Naive thymus-derived CD4-positive, alpha-beta T cell (primary cell): Measurements from ENCODE around the gene GMDS. TPM values are rescaled to one million over a fixed set of nuclear protein-coding genes. Genes with fewer than 3 reads are reported as not detected.

ENCODE experiments used
- ATAC-seq: fragments of 150-1000 bp; cut with Tn5 transposase; 2 replicates; pipeline ENCODE4 v1.10.0; 2021; ENCODE audit warnings: mild to moderate bottlenecking, moderate library complexity
- CTCF ChIA-PET: fragments of 350-600 bp; sonication (Branson Sonifier 250); formaldehyde crosslinking; loops from one replicate; lab custom pipeline; 2021; ENCODE audit warnings: antibody characterized with exemption; lab: Charles Lee
- POLR2A ChIA-PET: fragments of 350-600 bp; sonication (Branson Sonifier 250); formaldehyde crosslinking; loops from one replicate; lab custom pipeline; 2021; ENCODE audit warnings: antibody characterized with exemption, inconsistent platforms; lab: Charles Lee
- DNase-seq, 9 donors: peaks; one replicate each; pipeline versions ENCODE4 v3.0.0 to v3.0.0-alpha.2; 2020 to 2022; ENCODE audit warnings: mixed read lengths in 1 of 9
- H3K27ac ChIP-seq: one replicate; pipeline ENCODE4 v1.7.0; 2013; ENCODE audit warnings: mild to moderate bottlenecking, low read depth, low read length, moderate library complexity
- H3K27me3 ChIP-seq, 2 donors: one replicate each; pipeline ENCODE4 v1.7.0; 2013; ENCODE audit warnings: low read length in 2 of 2, mild to moderate bottlenecking in 2 of 2, moderate library complexity in 2 of 2; ENCODE audit not compliant: control insufficient read depth in 2 of 2, insufficient read depth in 2 of 2
- H3K36me3 ChIP-seq, 3 experiments: 1 replicate in 2 of 3; 2 replicates in 1 of 3; pipeline ENCODE4 v1.7.0; 2013; ENCODE audit warnings: low read length in 3 of 3, mild to moderate bottlenecking in 3 of 3, moderate library complexity in 1 of 3; ENCODE audit not compliant: insufficient read depth in 3 of 3, control insufficient read depth in 2 of 3
- H3K4me1 ChIP-seq, 2 donors: one replicate each; pipeline ENCODE4 v1.7.0; 2013; ENCODE audit warnings: low read length in 2 of 2, mild to moderate bottlenecking in 2 of 2, moderate library complexity in 1 of 2; ENCODE audit not compliant: control insufficient read depth in 2 of 2, insufficient read depth in 2 of 2
- H3K4me3 ChIP-seq: 2 replicates; pipeline ENCODE4 v1.7.0; 2013; ENCODE audit warnings: mild to moderate bottlenecking, low read length
- H3K9me3 ChIP-seq, 3 experiments: 1 replicate in 2 of 3; 2 replicates in 1 of 3; pipeline ENCODE4 v1.7.0; 2013; ENCODE audit warnings: low read length in 3 of 3; ENCODE audit not compliant: control insufficient read depth in 2 of 3
- H3K27ac Mint-ChIP-seq, 9 donors: one replicate each; pipeline ENCODE4 v1.8.0; 2020 to 2022; ENCODE audit warnings: mixed read lengths in 9 of 9, mild to moderate bottlenecking in 8 of 9, moderate library complexity in 5 of 9, inconsistent platforms in 2 of 9
- H3K27me3 Mint-ChIP-seq, 5 donors: one replicate each; pipeline ENCODE4 v1.8.0; 2021 to 2022; ENCODE audit warnings: mixed read lengths in 5 of 5, mild to moderate bottlenecking in 1 of 5
- H3K36me3 Mint-ChIP-seq, 5 donors: one replicate each; pipeline ENCODE4 v1.8.0; 2020 to 2022; ENCODE audit warnings: mixed read lengths in 5 of 5, mild to moderate bottlenecking in 3 of 5, inconsistent platforms in 1 of 5
- H3K4me1 Mint-ChIP-seq, 7 donors: one replicate each; pipeline ENCODE4 v1.8.0; 2020 to 2022; ENCODE audit warnings: mixed read lengths in 7 of 7, mild to moderate bottlenecking in 3 of 7, inconsistent platforms in 1 of 7
- H3K4me3 Mint-ChIP-seq, 10 donors: one replicate each; pipeline ENCODE4 v1.8.0; 2020 to 2022; ENCODE audit warnings: mild to moderate bottlenecking in 10 of 10, mixed read lengths in 10 of 10, moderate library complexity in 6 of 10, inconsistent platforms in 2 of 10
- H3K9me3 Mint-ChIP-seq, 11 donors: one replicate each; pipeline ENCODE4 v1.8.0; 2020 to 2022; ENCODE audit warnings: mixed read lengths in 11 of 11, mild to moderate bottlenecking in 4 of 11, inconsistent platforms in 1 of 11, moderate library complexity in 1 of 11
- intact Hi-C, 2 donors: fragments of 100-400 bp; cut with micrococcal nuclease; formaldehyde crosslinking; loops; one replicate each; pipeline ENCODE4 v1.15.1; 2023
- polyA plus RNA-seq, 2 donors: library from polyadenylated mRNA; unstranded; fragments of 300-500 nt; fragmentation: Illumina TruSeq; gene quantifications; one replicate each; pipeline ENCODE4 v1.2.3, GENCODE V29; 2021
- total RNA-seq, 6 experiments: library from RNA in 5 of 6; stranded (reverse) in 5 of 6; gene quantifications; 1 replicate in 5 of 6; 2 replicates in 1 of 6; pipeline ENCODE4 v1.2.3 and lab custom pipeline; 2021 to 2026

Gene GMDS
- total and polyA plus RNA-seq, 7 experiments from 2014 or later: 12.7 to 33.9 (median 18.3) TPM

- Histone ChIP-seq H3K9me3 (no peaks in the 10 kb centered on the region), H3K4me1 (peaks cover 22 to 35% of the 10 kb centered on the region in 2 donors), H3K4me3 (no peak overlapping the region), H3K36me3 (no peaks in the 10 kb centered on the region), H3K27me3 (peaks cover 20 to 35% of the 10 kb centered on the region in 2 donors), H3K27ac (no peak overlapping the region)
- Mint-ChIP-seq H3K4me1 (peaks cover 33 to 61% (median 52%) of the 10 kb centered on the region in 7 donors), H3K4me3 (peak overlapping the region; percentile 44 to 79 (median 68)), H3K27ac (peak overlapping the region in 1 of 9 donors; percentile 84), H3K27me3 (peaks cover 59 to 70% (median 64%) of the 10 kb centered on the region in 5 donors), H3K36me3 (no peaks in the 10 kb centered on the region), H3K9me3 (peaks cover 0 to 5% (median 0%) of the 10 kb centered on the region in 11 donors)
- DNase-seq (no peak), ATAC-seq (no peak)
- ChIA-PET CTCF (interaction anchor here (1.4 to 4.1 kb wide), 2 partner anchors 11 to 1026 kb away, joined by 8 to 14 read pairs; no protein-coding TSS in a partner anchor), POLR2A (interaction anchor here (0.8 kb wide), 1 partner anchor 17 kb away, joined by 3 read pairs; no protein-coding TSS in a partner anchor)
- intact Hi-C loops: loop anchor here (5.0 to 10.0 kb wide), 2 partner anchors 639 to 1456 kb away; partner anchors contain the start of genes GMDS (in 1 of the 2) and RIPK1 (in 1 of the 2)
Observed at GRCh38 chr6:1608222-1609040, 637.0 kb downstream of the GMDS start.

- Mint-ChIP-seq H3K27ac (peak overlapping the region in 2 of 9 donors; percentile 48 to 71), H3K36me3 (no peaks in the 10 kb centered on the region), H3K27me3 (peaks cover 59 to 70% (median 63%) of the 10 kb centered on the region in 5 donors), H3K4me1 (peaks cover 30 to 53% (median 48%) of the 10 kb centered on the region in 7 donors), H3K4me3 (peak overlapping the region; percentile 52 to 79 (median 69)), H3K9me3 (peaks cover 0 to 5% (median 0%) of the 10 kb centered on the region in 11 donors)
- H3K4me1 ChIP-seq: peaks cover 22 to 35% of the 10 kb centered on the region in 2 donors
- peaks cover 13 to 28% of the 10 kb centered on the region in 2 donors for H3K27me3 ChIP-seq
- ChIA-PET CTCF (interaction anchor here (0.6 to 4.1 kb wide), 6 partner anchors 11 to 1028 kb away, joined by 3 to 14 read pairs (median 6); no protein-coding TSS in a partner anchor), POLR2A (interaction anchor here (0.8 kb wide), 2 partner anchors 18 to 45 kb away, joined by 3 read pairs; no protein-coding TSS in a partner anchor)
- H3K36me3 ChIP-seq: no peaks in the 10 kb centered on the region
- no peak for DNase-seq
- no peak for ATAC-seq
- no peak overlapping the region for H3K27ac ChIP-seq
- intact Hi-C loops: loop anchor here (2.0 to 10.0 kb wide), 3 partner anchors 227 to 1457 kb away; partner anchors contain the start of genes GMDS (in 1 of the 2) and RIPK1 (in 1 of the 2)
- no peaks in the 10 kb centered on the region for H3K9me3 ChIP-seq
- no peak overlapping the region for H3K4me3 ChIP-seq
Observed at GRCh38 chr6:1607516-1608221, 637.7 kb downstream of the GMDS start.

DNA sequence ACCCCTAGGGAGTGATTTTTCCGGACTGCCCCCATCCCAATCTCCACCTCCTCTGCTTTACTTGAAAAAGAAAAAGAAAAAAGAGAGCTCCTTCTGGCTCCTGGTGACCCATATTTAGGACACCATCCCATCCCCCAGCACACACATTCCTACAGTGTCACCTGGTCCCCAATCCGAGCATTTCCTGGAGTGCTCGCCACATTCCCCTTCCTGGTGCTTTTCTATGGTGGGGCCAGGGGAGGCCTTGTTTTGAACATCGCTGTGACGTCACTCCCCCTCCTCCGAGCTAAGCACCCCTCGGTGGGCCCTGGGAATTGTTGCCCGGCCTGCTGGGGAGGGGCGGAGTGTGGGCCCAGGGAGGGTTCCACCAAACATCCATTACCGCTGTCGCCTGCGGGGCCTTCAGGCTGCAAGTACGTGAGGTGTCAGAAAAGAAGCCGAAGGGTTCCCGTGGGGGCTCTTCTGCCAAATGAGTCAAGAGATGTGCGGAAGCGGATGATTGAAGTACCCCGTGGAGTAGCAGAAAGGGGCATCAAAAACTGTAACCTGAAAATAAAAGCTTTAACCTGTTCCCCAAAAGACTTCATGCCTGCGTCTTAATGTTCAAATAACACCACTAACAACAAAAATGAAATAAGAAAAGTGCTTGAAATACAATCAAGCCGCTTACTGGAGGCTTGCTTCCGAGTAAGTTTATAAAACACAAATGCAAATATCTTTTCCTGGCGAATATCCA, 638.5 kb downstream of the GMDS start:
- POLR2A ChIA-PET: interaction anchor here (0.8 to 0.9 kb wide), 2 partner anchors 45 to 1027 kb away, joined by 3 read pairs; no protein-coding TSS in a partner anchor
- H3K9me3 ChIP-seq: no peaks in the 10 kb centered on the region
- ATAC-seq (no peak), DNase-seq (no peak)
- peaks cover 15 to 35% of the 10 kb centered on the region in 2 donors for H3K4me1 ChIP-seq
- peaks cover 59 to 70% (median 63%) of the 10 kb centered on the region in 5 donors for H3K27me3 Mint-ChIP-seq
- peak overlapping the region; percentile 21 to 78 (median 60) for H3K4me3 Mint-ChIP-seq
- no peaks in the 10 kb centered on the region for H3K36me3 Mint-ChIP-seq
- H3K27me3 ChIP-seq: peaks cover 8 to 25% of the 10 kb centered on the region in 2 donors
- peaks cover 26 to 46% (median 42%) of the 10 kb centered on the region in 7 donors for H3K4me1 Mint-ChIP-seq
- H3K4me3 ChIP-seq: no peak overlapping the region
- H3K27ac ChIP-seq: no peak overlapping the region
- H3K9me3 Mint-ChIP-seq: peaks cover 0 to 3% (median 0%) of the 10 kb centered on the region in 11 donors
- CTCF ChIA-PET: interaction anchor here (0.6 to 4.1 kb wide), 7 partner anchors 10 to 1157 kb away, joined by 3 to 14 read pairs (median 7); no protein-coding TSS in a partner anchor
- intact Hi-C loops: loop anchor here (2.0 to 10.0 kb wide), 3 partner anchors 226 to 1458 kb away; partner anchors contain the start of genes GMDS (in 1 of the 2) and RIPK1 (in 1 of the 2)
- peak overlapping the region in 2 of 9 donors; percentile 48 to 71 for H3K27ac Mint-ChIP-seq
- no peaks in the 10 kb centered on the region for H3K36me3 ChIP-seq

DNA sequence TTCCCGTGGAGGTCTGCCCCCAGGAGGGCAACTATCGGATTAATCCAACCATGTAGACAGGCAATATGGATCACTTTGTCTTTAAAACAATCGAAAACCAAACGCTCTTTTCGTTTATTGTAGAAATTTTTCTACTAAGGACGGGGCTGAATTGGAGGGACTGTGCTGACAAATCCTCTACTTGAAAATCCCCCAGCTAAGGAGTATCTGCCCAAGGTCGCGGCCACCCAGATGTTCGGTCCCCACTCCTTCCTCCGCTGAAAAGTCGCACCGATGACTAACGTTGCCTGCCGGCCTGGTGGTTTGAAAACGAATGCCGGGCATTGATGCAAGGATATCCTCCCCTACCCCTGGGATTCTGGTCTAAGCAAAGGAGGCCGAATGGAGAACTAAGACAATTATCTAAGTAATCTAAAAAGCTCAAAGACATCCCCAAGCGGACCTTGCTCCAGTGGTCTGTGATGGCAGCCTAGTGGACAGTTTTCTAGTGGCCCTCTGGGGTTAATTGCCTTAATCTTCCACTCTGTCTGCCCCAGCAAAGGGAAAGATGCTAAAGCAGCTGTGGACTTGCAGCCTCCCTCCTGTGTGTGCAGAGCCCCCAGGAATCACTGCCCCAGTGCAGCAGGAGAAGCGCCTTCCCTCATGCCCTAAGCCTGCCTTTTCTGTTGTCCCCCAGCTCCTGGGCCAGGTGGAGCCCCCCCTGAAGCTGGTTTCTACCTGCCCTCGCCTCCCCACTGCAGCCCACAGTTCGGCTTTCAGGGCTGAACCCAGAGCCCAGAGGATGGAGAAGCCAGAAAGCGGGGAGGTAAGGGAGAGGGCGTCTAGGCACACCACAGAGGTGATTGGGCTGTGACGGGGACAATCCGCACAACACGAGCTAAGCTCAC, 639.3 kb downstream of the GMDS start:
- Histone ChIP-seq H3K4me1 (peaks cover 15 to 35% of the 10 kb centered on the region in 2 donors), H3K4me3 (no peak overlapping the region), H3K27ac (no peak overlapping the region), H3K27me3 (peaks cover 8 to 26% of the 10 kb centered on the region in 2 donors), H3K36me3 (no peaks in the 10 kb centered on the region), H3K9me3 (no peaks in the 10 kb centered on the region)
- Mint-ChIP-seq H3K27me3 (peaks cover 60 to 71% (median 66%) of the 10 kb centered on the region in 5 donors), H3K27ac (peak overlapping the region in 1 of 9 donors; percentile 73), H3K36me3 (no peaks in the 10 kb centered on the region), H3K4me1 (peaks cover 25 to 45% (median 40%) of the 10 kb centered on the region in 7 donors), H3K9me3 (peaks cover 0 to 3% (median 0%) of the 10 kb centered on the region in 11 donors), H3K4me3 (peak overlapping the region in 8 of 10 donors; percentile 16 to 79 (median 73))
- CTCF ChIA-PET: interaction anchor here (0.6 to 4.1 kb wide), 4 partner anchors 21 to 1158 kb away, joined by 4 to 14 read pairs (median 7); no protein-coding TSS in a partner anchor
- no peak for DNase-seq
- POLR2A ChIA-PET: interaction anchor here (0.9 kb wide), 1 partner anchor 1028 kb away, joined by 3 read pairs; no protein-coding TSS in a partner anchor
- no peak for ATAC-seq
- intact Hi-C loops: loop anchor here (1.0 to 10.0 kb wide), 5 partner anchors 225 to 1459 kb away; partner anchors contain the start of genes GMDS (in 1 of the 2) and RIPK1 (in 1 of the 2)
